IMR-90 (cell line): Measurements from ENCODE around the gene TRPM3. TPM values are rescaled to one million over a fixed set of nuclear protein-coding genes. Genes with fewer than 3 reads are reported as not detected.

Source experiments
- ATAC-seq: fragments of 200-7000 bp; cut with Tn5 transposase; 2 replicates; pipeline ENCODE4 v1.9.1; 2020; ENCODE audit warnings: low read depth, mild to moderate bottlenecking, moderate library complexity
- BruUV-seq: library from RNA; stranded (reverse); fragments of 400-500 nt; replicated peaks from 2 replicates; lab custom pipeline; 2021; lab: Mats Ljungman, UMichigan
- CTCF ChIA-PET: fragments of 300-600 bp; formaldehyde crosslinking; extraction: SDS; loops from one replicate; lab custom pipeline; 2021; ENCODE audit warnings: antibody characterized with exemption; lab: Yijun Ruan, JAX
- POLR2A ChIA-PET: fragments of 300-600 bp; sonication (Branson Sonifier 250); formaldehyde crosslinking; loops from one replicate; lab custom pipeline; 2022; ENCODE audit warnings: antibody characterized with exemption; ENCODE audit not compliant: unreplicated experiment; lab: Charles Lee
- DNase-seq: peaks from one replicate; pipeline ENCODE4 v3.0.0; 2013
- H2AFZ ChIP-seq: replicated peaks from 2 replicates; pipeline ENCODE3; 2013; ENCODE audit warnings: low read length, mild to moderate bottlenecking; ENCODE audit not compliant: poor library complexity
- H2AK5ac ChIP-seq: 2 replicates; pipeline ENCODE4 v1.6.1; 2013; ENCODE audit warnings: low read depth, low read length, inconsistent platforms
- H2AK9ac ChIP-seq: replicated peaks from 2 replicates; pipeline ENCODE3; 2013; ENCODE audit warnings: mild to moderate bottlenecking, low read depth, low read length, moderate library complexity; ENCODE audit not compliant: poor library complexity
- H2BK120ac ChIP-seq: 2 replicates; pipeline ENCODE4 v1.6.1; 2013; ENCODE audit warnings: low read depth, low read length, inconsistent platforms
- H2BK15ac ChIP-seq: 3 replicates; pipeline ENCODE4 v1.6.1; 2013; ENCODE audit warnings: low read depth, low read length, inconsistent platforms
- H2BK20ac ChIP-seq: 2 replicates; pipeline ENCODE4 v1.6.1; 2013; ENCODE audit warnings: low read depth, mild to moderate bottlenecking, inconsistent platforms, low read length, moderate library complexity
- H2BK5ac ChIP-seq: 2 replicates; pipeline ENCODE4 v1.6.1; 2013; ENCODE audit warnings: mild to moderate bottlenecking, low read depth, low read length, inconsistent platforms; ENCODE audit not compliant: poor library complexity, severe bottlenecking
- H3K14ac ChIP-seq: replicated peaks from 2 replicates; pipeline ENCODE4 v1.6.1; 2013; ENCODE audit warnings: low read depth, low read length, inconsistent platforms
- H3K18ac ChIP-seq: 2 replicates; pipeline ENCODE4 v1.6.1; 2013; ENCODE audit warnings: low read depth, low read length, control low read depth
- H3K23ac ChIP-seq: 2 replicates; pipeline ENCODE4 v1.6.1; 2013; ENCODE audit warnings: low read depth, low read length, inconsistent platforms
- H3K27ac ChIP-seq: 2 replicates; pipeline ENCODE4 v1.5.1; 2013; ENCODE audit warnings: mild to moderate bottlenecking, control low read depth, low read length; ENCODE audit not compliant: insufficient read depth
- H3K27me3 ChIP-seq: 2 replicates; pipeline ENCODE4 v1.6.1; 2013; ENCODE audit warnings: low read length; ENCODE audit not compliant: control insufficient read depth, insufficient read depth
- H3K36me3 ChIP-seq: 2 replicates; pipeline ENCODE4 v1.6.1; 2013; ENCODE audit warnings: low read length, mixed read lengths; ENCODE audit not compliant: control insufficient read depth, insufficient read depth
- H3K4ac ChIP-seq: 2 replicates; pipeline ENCODE4 v1.6.1; 2013; ENCODE audit warnings: low read depth, low read length, inconsistent platforms
- H3K4me1 ChIP-seq: 2 replicates; pipeline ENCODE4 v1.6.1; 2013; ENCODE audit warnings: low read length, mixed read lengths; ENCODE audit not compliant: control insufficient read depth, insufficient read depth
- H3K4me2 ChIP-seq: 2 replicates; pipeline ENCODE4 v1.6.1; 2013; ENCODE audit warnings: low read depth, mild to moderate bottlenecking, control low read depth, low read length, moderate library complexity
- H3K4me3 ChIP-seq: 2 replicates; pipeline ENCODE4 v1.5.1; 2013; ENCODE audit warnings: low read depth, mild to moderate bottlenecking, control low read depth, low read length, moderate library complexity; ENCODE audit not compliant: insufficient read depth
- H3K56ac ChIP-seq: 2 replicates; pipeline ENCODE4 v1.6.1; 2013; ENCODE audit warnings: low read length, inconsistent platforms; ENCODE audit not compliant: insufficient read depth; ENCODE audit errors: extremely low read depth
- H3K79me1 ChIP-seq, 2 experiments: 2 replicates each; pipeline ENCODE4 v1.6.1; 2013; ENCODE audit warnings: low read length in 2 of 2, inconsistent platforms in 1 of 2, low read depth in 1 of 2
- H3K9ac ChIP-seq: 2 replicates; pipeline ENCODE4 v1.6.1; 2013; ENCODE audit warnings: low read depth, low read length, control low read depth
- H3K9me1 ChIP-seq: 2 replicates; pipeline ENCODE4 v1.6.1; 2013; ENCODE audit warnings: low read length, inconsistent platforms; ENCODE audit not compliant: insufficient read depth
- H3K9me3 ChIP-seq: 2 replicates; pipeline ENCODE4 v1.6.1; 2013; ENCODE audit warnings: low read length; ENCODE audit not compliant: control insufficient read depth, insufficient read depth
- H4K20me1 ChIP-seq: 2 replicates; pipeline ENCODE4 v1.6.1; 2013; ENCODE audit warnings: low read length, inconsistent platforms; ENCODE audit not compliant: insufficient read depth
- H4K5ac ChIP-seq: 2 replicates; pipeline ENCODE4 v1.6.1; 2013; ENCODE audit warnings: mild to moderate bottlenecking, low read depth, low read length, control low read depth
- H4K8ac ChIP-seq, 2 experiments: 2 replicates each; pipeline ENCODE4 v1.6.1; 2013; ENCODE audit warnings: low read depth in 2 of 2, low read length in 2 of 2, control low read depth in 1 of 2, inconsistent platforms in 1 of 2
- H4K91ac ChIP-seq: 2 replicates; pipeline ENCODE4 v1.6.1; 2013; ENCODE audit warnings: low read depth, low read length, inconsistent platforms; ENCODE audit not compliant: insufficient read depth
- BHLHE40 ChIP-seq: fragments of 150-350 bp; IDR thresholded peaks from 2 replicates; pipeline ENCODE4 v1.6.1; 2016; ENCODE audit warnings: mild to moderate bottlenecking, low read depth, low read length
- CEBPB ChIP-seq: IDR thresholded peaks from 2 replicates; pipeline ENCODE4 v1.6.1; 2012; ENCODE audit warnings: low read depth, low read length, improper control_type of control experiment
- CHD1 ChIP-seq: IDR thresholded peaks from 2 replicates; pipeline ENCODE4 v1.6.1; 2012; ENCODE audit warnings: low read depth, low read length, improper control_type of control experiment
- FOS ChIP-seq: fragments of 150-350 bp; IDR thresholded peaks from 2 replicates; pipeline ENCODE4 v1.6.1; 2016; ENCODE audit warnings: low read depth, low read length
- MAFK ChIP-seq: IDR thresholded peaks from 2 replicates; pipeline ENCODE4 v1.6.1; 2012; ENCODE audit warnings: low read depth, low read length, improper control_type of control experiment
- MAZ ChIP-seq: IDR thresholded peaks from 2 replicates; pipeline ENCODE4 v1.6.1; 2012; ENCODE audit warnings: low read depth, mild to moderate bottlenecking, low read length, improper control_type of control experiment, moderate library complexity, borderline replicate concordance
- MXI1 ChIP-seq: IDR thresholded peaks from 2 replicates; pipeline ENCODE4 v1.6.1; 2012; ENCODE audit warnings: low read depth, mild to moderate bottlenecking, low read length, moderate library complexity, borderline replicate concordance
- NFE2L2 ChIP-seq: fragments of 150-350 bp; IDR thresholded peaks from 2 replicates; pipeline ENCODE4 v1.6.1; 2016; ENCODE audit warnings: low read depth, mild to moderate bottlenecking, low read length
- POLR2A ChIP-seq: IDR thresholded peaks from 2 replicates; pipeline ENCODE4 v1.6.1; 2012; ENCODE audit warnings: mild to moderate bottlenecking, low read depth, low read length
- RAD21 ChIP-seq: IDR thresholded peaks from 2 replicates; pipeline ENCODE4 v1.6.1; 2012; ENCODE audit warnings: low read length, improper control_type of control experiment
- RCOR1 ChIP-seq: IDR thresholded peaks from 2 replicates; pipeline ENCODE4 v1.6.1; 2012; ENCODE audit warnings: mild to moderate bottlenecking, low read length, improper control_type of control experiment; ENCODE audit not compliant: insufficient replicate concordance
- RFX5 ChIP-seq: IDR thresholded peaks from 2 replicates; pipeline ENCODE4 v1.8.0; 2012; ENCODE audit warnings: low read depth, mild to moderate bottlenecking, low read length, moderate library complexity
- SMC3 ChIP-seq: fragments of 150-350 bp; IDR thresholded peaks from 2 replicates; pipeline ENCODE4 v1.6.1; 2016; ENCODE audit warnings: low read depth, mild to moderate bottlenecking, antibody characterized with exemption, low read length, moderate library complexity
- WGBS, 2 experiments: methylation state at CpG; one replicate each; pipeline versions ENCODE4 v1.1.5 to v1.1.7; 2013; ENCODE audit warnings: missing lambda C conversion rate in 2 of 2; ENCODE audit not compliant: insufficient read length in 1 of 2; ENCODE audit errors: extremely low coverage in 2 of 2; 5-methylcytosine and 5-hydroxymethylcytosine counted together
- dilution Hi-C: fragments of 300-500 bp; cut with HindIII; formaldehyde crosslinking; loops from one replicate; pipeline ENCODE4 v1.14.3; 2018; ENCODE audit warnings: low sequenced_read_pairs; ENCODE audit not compliant: unreplicated experiment
- in situ Hi-C: fragments of 300-500 bp; cut with MboI; formaldehyde crosslinking; loops from 3 replicates; pipeline ENCODE4 v1.14.3; 2019; ENCODE audit warnings: low sequenced_read_pairs, inconsistent platforms, mixed read lengths
- intact Hi-C: fragments of 100-400 bp; cut with micrococcal nuclease; formaldehyde crosslinking; loops from 2 replicates; pipeline ENCODE4 v1.10.0; 2022
- polyA plus RNA-seq, 3 experiments: library from polyadenylated mRNA; depleted of rRNA; stranded (reverse); fragments of >200 nt; gene quantifications; 2 replicates each; pipeline ENCODE4 v1.2.3, GENCODE V29; 2012; ENCODE audit warnings: low replicate concordance in 1 of 3
- total RNA-seq: library from RNA; depleted of rRNA; stranded (reverse); fragments of >200 nt; gene quantifications from 2 replicates; pipeline ENCODE4 v1.2.3, GENCODE V29; 2012
- TF ChIP-seq, protein P1 (sequence below): fragments of 150-350 bp; IDR thresholded peaks from 2 replicates; pipeline ENCODE4 v1.6.1; 2017; ENCODE audit warnings: mild to moderate bottlenecking, antibody characterized with exemption, low read length, low read depth
- TF ChIP-seq, protein P2 (sequence below): fragments of 150-350 bp; IDR thresholded peaks from 2 replicates; pipeline ENCODE4 v1.6.1; 2016; ENCODE audit warnings: low read depth, mild to moderate bottlenecking, low read length, moderate library complexity, borderline replicate concordance

Gene TRPM3
- total and polyA plus RNA-seq, 2 of the 4 experiments (the other 2 are of a cell fraction), result not detected

DNA sequence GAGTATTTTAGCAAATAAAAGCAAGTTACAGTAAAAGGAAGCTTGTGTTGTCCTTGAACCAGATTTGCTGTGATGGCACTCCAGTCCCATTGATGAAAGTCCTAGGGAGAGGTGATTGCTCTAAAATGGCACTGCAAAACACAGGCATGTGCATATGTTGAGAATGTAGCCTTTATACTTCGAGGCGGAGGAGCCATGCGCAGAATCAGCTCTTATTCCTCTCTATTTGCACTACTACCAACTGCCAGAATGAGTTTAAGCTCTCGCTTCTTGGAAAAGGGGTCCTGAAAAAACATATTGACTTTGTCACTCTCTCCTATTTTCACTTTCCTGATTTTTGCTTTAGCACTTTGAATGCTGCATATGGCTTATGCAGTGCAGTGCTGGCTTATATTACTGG, 429.0 kb downstream of the TRPM3 start:
- Histone ChIP-seq H3K27ac (no peak overlapping the region), H2AK5ac (no peak overlapping the region), H2AK9ac (no peak overlapping the region), H3K36me3 (no peaks in the 10 kb centered on the region), H3K9ac (no peak overlapping the region), H3K23ac (no peak overlapping the region), H4K91ac (no peak overlapping the region), H3K14ac (no peak overlapping the region), H4K20me1 (no peaks in the 10 kb centered on the region), H3K27me3 (no peaks in the 10 kb centered on the region), H3K56ac (no peak overlapping the region), H2BK20ac (no peak overlapping the region), H3K9me3 (no peaks in the 10 kb centered on the region), H3K4me2 (no peak overlapping the region), H3K9me1 (no peaks in the 10 kb centered on the region), H4K5ac (no peak overlapping the region), H3K4ac (no peak overlapping the region), H2BK15ac (no peak overlapping the region), H4K8ac (no peak overlapping the region), H2BK120ac (no peak overlapping the region), H3K4me1 (no peaks in the 10 kb centered on the region), H3K79me1 (no peaks in the 10 kb centered on the region), H3K4me3 (no peak overlapping the region), H3K18ac (no peak overlapping the region), H2BK5ac (no peak overlapping the region), H2AFZ (no peak overlapping the region)
- WGBS, 2 experiments, result no CpG with 5 or more reads among the region's 4 CpGs
- TF ChIP-seq RCOR1, result no peak
- no peak for TF ChIP-seq BHLHE40
- no peak for TF ChIP-seq SMC3
- no peak for TF ChIP-seq FOS
- no peak for TF ChIP-seq POLR2A
- TF ChIP-seq MAZ, result no peak
- no peak for TF ChIP-seq MXI1
- TF ChIP-seq RFX5, result no peak
- no peak for TF ChIP-seq MAFK
- no peak for TF ChIP-seq RAD21
- no peak for TF ChIP-seq NFE2L2
- TF ChIP-seq, protein P1, sequence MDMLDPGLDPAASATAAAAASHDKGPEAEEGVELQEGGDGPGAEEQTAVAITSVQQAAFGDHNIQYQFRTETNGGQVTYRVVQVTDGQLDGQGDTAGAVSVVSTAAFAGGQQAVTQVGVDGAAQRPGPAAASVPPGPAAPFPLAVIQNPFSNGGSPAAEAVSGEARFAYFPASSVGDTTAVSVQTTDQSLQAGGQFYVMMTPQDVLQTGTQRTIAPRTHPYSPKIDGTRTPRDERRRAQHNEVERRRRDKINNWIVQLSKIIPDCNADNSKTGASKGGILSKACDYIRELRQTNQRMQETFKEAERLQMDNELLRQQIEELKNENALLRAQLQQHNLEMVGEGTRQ, result no peak
- TF ChIP-seq CEBPB, result no peak
- no peak for TF ChIP-seq CHD1
- TF ChIP-seq, protein P2, sequence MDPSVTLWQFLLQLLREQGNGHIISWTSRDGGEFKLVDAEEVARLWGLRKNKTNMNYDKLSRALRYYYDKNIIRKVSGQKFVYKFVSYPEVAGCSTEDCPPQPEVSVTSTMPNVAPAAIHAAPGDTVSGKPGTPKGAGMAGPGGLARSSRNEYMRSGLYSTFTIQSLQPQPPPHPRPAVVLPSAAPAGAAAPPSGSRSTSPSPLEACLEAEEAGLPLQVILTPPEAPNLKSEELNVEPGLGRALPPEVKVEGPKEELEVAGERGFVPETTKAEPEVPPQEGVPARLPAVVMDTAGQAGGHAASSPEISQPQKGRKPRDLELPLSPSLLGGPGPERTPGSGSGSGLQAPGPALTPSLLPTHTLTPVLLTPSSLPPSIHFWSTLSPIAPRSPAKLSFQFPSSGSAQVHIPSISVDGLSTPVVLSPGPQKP, result no peak
- ATAC-seq (no peak), DNase-seq (no peak)
- ChIA-PET CTCF (no interaction called here), POLR2A (no interaction called here)
- intact Hi-C loops (no loop called here), dilution Hi-C loops (no loop called here), in situ Hi-C loops (no loop called here)
- no TSS peak for BruUV-seq
